PFSK-1 (cell line): Measurements from ENCODE around the gene HYAL4. TPM values are rescaled to one million over a fixed set of nuclear protein-coding genes. Genes with fewer than 3 reads are reported as not detected.

Source experiments
- FOXP2 ChIP-seq: optimal IDR thresholded peaks from 2 replicates; pipeline ENCODE3; 2011; ENCODE audit warnings: borderline replicate concordance, control low read depth, inconsistent platforms; ENCODE audit not compliant: insufficient read depth; ENCODE audit errors: extremely low read length, extremely low read depth
- POLR2AphosphoS5 ChIP-seq: IDR thresholded peaks from 2 replicates; pipeline ENCODE4 v1.6.1; 2012; ENCODE audit warnings: low read depth, mild to moderate bottlenecking, control low read depth, low read length, moderate library complexity
- SIN3A ChIP-seq: IDR thresholded peaks from 2 replicates; pipeline ENCODE4 v1.6.1; 2012; ENCODE audit warnings: mild to moderate bottlenecking, low read length, moderate library complexity, borderline replicate concordance; ENCODE audit not compliant: insufficient read depth
- TAF1 ChIP-seq: IDR thresholded peaks from 2 replicates; pipeline ENCODE4 v1.6.1; 2012; ENCODE audit warnings: low read length, control low read depth, borderline replicate concordance; ENCODE audit not compliant: insufficient read depth
- polyA plus RNA-seq: library from polyadenylated mRNA; unstranded; fragments of >200 nt; gene quantifications from one replicate; pipeline ENCODE4 v1.2.1, GENCODE V29; 2012; ENCODE audit warnings: low read depth, missing spikeins; ENCODE audit not compliant: insufficient read length
- TF ChIP-seq, protein P1 (sequence below), 2 experiments: IDR thresholded peaks; 2 replicates each; pipeline versions ENCODE4 v1.6.1 to v1.8.0; 2011 to 2012; ENCODE audit warnings: low read depth in 2 of 2, low read length in 2 of 2, control low read depth in 1 of 2, inconsistent platforms in 1 of 2, mild to moderate bottlenecking in 1 of 2, moderate library complexity in 1 of 2; ENCODE audit not compliant: insufficient read depth in 1 of 2

The HYAL4 gene, protein sequence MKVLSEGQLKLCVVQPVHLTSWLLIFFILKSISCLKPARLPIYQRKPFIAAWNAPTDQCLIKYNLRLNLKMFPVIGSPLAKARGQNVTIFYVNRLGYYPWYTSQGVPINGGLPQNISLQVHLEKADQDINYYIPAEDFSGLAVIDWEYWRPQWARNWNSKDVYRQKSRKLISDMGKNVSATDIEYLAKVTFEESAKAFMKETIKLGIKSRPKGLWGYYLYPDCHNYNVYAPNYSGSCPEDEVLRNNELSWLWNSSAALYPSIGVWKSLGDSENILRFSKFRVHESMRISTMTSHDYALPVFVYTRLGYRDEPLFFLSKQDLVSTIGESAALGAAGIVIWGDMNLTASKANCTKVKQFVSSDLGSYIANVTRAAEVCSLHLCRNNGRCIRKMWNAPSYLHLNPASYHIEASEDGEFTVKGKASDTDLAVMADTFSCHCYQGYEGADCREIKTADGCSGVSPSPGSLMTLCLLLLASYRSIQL
- polyA plus RNA-seq, result not detected

GRCh38 chr7:123844712-123845219, at the start of gene HYAL4:
Gene HYAL4, plus strand, starts transcription at chr7:123845169. Its CDS starts 23,105 bp downstream, at chr7:123868274.
- TF ChIP-seq, protein P1, sequence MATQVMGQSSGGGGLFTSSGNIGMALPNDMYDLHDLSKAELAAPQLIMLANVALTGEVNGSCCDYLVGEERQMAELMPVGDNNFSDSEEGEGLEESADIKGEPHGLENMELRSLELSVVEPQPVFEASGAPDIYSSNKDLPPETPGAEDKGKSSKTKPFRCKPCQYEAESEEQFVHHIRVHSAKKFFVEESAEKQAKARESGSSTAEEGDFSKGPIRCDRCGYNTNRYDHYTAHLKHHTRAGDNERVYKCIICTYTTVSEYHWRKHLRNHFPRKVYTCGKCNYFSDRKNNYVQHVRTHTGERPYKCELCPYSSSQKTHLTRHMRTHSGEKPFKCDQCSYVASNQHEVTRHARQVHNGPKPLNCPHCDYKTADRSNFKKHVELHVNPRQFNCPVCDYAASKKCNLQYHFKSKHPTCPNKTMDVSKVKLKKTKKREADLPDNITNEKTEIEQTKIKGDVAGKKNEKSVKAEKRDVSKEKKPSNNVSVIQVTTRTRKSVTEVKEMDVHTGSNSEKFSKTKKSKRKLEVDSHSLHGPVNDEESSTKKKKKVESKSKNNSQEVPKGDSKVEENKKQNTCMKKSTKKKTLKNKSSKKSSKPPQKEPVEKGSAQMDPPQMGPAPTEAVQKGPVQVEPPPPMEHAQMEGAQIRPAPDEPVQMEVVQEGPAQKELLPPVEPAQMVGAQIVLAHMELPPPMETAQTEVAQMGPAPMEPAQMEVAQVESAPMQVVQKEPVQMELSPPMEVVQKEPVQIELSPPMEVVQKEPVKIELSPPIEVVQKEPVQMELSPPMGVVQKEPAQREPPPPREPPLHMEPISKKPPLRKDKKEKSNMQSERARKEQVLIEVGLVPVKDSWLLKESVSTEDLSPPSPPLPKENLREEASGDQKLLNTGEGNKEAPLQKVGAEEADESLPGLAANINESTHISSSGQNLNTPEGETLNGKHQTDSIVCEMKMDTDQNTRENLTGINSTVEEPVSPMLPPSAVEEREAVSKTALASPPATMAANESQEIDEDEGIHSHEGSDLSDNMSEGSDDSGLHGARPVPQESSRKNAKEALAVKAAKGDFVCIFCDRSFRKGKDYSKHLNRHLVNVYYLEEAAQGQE (IDR thresholded peaks at IDR 0.05; ENCODE audit: insufficient read depth in 1 of 2, low read depth in 2 of 2, low read length in 2 of 2), result no peak
- TF ChIP-seq FOXP2, result no peak
- TF ChIP-seq SIN3A, result no peak
- TF ChIP-seq TAF1, result no peak
- TF ChIP-seq POLR2AphosphoS5, result no peak

- no peak for TF ChIP-seq FOXP2
- TF ChIP-seq, protein P1 (IDR thresholded peaks at IDR 0.05; ENCODE audit: insufficient read depth in 1 of 2, low read depth in 2 of 2, low read length in 2 of 2), result no peak
- no peak for TF ChIP-seq TAF1
- TF ChIP-seq SIN3A, result no peak
Observed at GRCh38 chr7:123795917-123796316, 49.1 kb upstream of the HYAL4 start.

DNA sequence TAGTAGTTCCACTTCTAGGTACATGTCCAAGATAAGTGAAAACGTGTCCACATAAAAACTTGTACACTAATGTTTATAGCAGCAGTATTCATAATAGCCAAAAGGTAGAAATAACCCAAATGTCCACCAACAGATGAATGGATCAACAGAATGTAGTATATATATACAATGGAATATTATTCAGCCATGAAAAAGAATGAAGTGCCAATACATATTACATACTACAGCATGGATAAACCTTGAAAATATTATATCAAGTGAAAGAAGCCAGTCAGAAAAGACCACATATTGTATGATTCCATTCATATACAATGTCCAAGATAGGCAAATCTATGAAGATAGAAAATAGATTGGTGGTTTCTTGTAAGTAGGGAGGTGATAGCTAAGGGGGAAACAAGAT, 48.4 kb upstream of the HYAL4 start:
- TF ChIP-seq TAF1 (no peak), SIN3A (no peak), POLR2AphosphoS5 (no peak), FOXP2 (no peak)
- TF ChIP-seq, protein P1 (IDR thresholded peaks at IDR 0.05; ENCODE audit: insufficient read depth in 1 of 2, low read depth in 2 of 2, low read length in 2 of 2), result no peak

DNA sequence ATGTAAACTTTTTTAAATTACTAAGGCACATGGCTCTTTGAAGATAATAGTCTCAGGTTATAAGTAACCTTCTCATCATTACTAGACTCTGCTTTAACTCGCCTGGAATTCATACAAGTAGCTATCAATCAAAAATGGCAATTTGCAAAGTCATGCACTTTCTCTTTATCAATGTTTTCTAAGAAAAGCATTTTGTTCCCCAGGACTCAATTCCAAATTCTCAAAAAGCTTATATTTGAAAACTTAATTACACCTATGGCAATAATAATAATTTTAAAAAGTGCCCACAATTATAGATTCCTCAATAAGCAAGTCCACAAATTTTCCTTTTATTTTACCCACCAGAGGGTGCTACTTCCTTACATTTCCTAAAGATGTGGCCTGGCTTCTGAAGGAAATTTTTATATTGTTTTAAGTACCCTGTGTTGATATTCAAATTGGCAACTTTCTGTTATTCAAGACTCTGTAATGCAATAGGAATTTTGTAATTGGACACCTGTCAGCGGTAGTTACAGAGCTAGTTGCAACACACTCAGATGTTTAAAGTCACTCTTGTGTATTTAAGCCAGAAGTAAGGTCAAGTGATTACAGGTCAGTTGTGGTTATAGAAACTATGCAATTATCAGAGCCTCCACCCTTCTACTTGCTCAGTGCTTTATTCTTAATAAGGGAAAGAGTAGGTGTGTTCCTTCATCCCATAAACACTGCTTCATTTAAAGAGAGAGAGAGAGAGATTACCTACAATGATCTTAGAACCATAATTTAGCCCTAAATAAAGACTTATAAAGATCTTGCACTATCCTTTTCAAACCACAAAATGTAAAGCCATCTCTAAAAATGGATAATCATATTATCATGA, 47.1 kb upstream of the HYAL4 start:
- TF ChIP-seq FOXP2, result no peak
- TF ChIP-seq POLR2AphosphoS5, result no peak
- TF ChIP-seq TAF1, result no peak
- no peak for TF ChIP-seq SIN3A
- TF ChIP-seq, protein P1 (IDR thresholded peaks at IDR 0.05; ENCODE audit: insufficient read depth in 1 of 2, low read depth in 2 of 2, low read length in 2 of 2), result no peak
